RWPE2 (cell line): ENCODE data around the gene VPS13A.
"Not testable (repeated sequence)": the region's sequence is repeated elsewhere in the genome, so short reads cannot be mapped to it uniquely, and the experiment has no call there.

Source experiments
- ATAC-seq: fragments of 200-7000 bp; cut with Tn5 transposase; 3 replicates; pipeline ENCODE4 v1.9.1; 2021; ENCODE audit warnings: low read depth
- DNase-seq: peaks from one replicate; pipeline ENCODE4 v3.0.0-alpha.2; 2020; ENCODE audit warnings: low spot score
- H3K27ac ChIP-seq: fragments of 450-650 bp; 2 replicates; pipeline ENCODE4 v1.5.1; 2017; ENCODE audit warnings: mild to moderate bottlenecking; ENCODE audit not compliant: poor library complexity, severe bottlenecking
- H3K27me3 ChIP-seq: fragments of 250-450 bp; sonication (Bioruptor Pico); 2 replicates; pipeline ENCODE4 v1.5.1; 2021; ENCODE audit warnings: mild to moderate bottlenecking, moderate library complexity; ENCODE audit not compliant: insufficient read depth, poor library complexity, severe bottlenecking
- H3K36me3 ChIP-seq: fragments of 250-450 bp; sonication (Bioruptor Pico); 2 replicates; pipeline ENCODE4 v1.5.1; 2020; ENCODE audit warnings: low read depth, mild to moderate bottlenecking, moderate library complexity
- H3K4me1 ChIP-seq: fragments of 250-450 bp; sonication (Bioruptor Pico); 2 replicates; pipeline ENCODE4 v1.5.1; 2021; ENCODE audit warnings: mild to moderate bottlenecking, moderate library complexity; ENCODE audit not compliant: insufficient read depth, poor library complexity, severe bottlenecking
- H3K4me3 ChIP-seq: fragments of 250-450 bp; sonication (Bioruptor Pico); 2 replicates; pipeline ENCODE4 v1.5.1; 2021; ENCODE audit warnings: mild to moderate bottlenecking, moderate library complexity; ENCODE audit not compliant: severe bottlenecking
- H3K9me3 ChIP-seq: fragments of 250-450 bp; sonication (Bioruptor Pico); 2 replicates; pipeline ENCODE4 v1.5.1; 2021; ENCODE audit warnings: mild to moderate bottlenecking, moderate library complexity; ENCODE audit not compliant: severe bottlenecking
- CTCF ChIP-seq: fragments of 450-650 bp; IDR thresholded peaks from one replicate; pipeline ENCODE4 v1.5.1; 2017; ENCODE audit warnings: mild to moderate bottlenecking, moderate library complexity; ENCODE audit not compliant: poor library complexity, severe bottlenecking

The VPS13A gene

DNA sequence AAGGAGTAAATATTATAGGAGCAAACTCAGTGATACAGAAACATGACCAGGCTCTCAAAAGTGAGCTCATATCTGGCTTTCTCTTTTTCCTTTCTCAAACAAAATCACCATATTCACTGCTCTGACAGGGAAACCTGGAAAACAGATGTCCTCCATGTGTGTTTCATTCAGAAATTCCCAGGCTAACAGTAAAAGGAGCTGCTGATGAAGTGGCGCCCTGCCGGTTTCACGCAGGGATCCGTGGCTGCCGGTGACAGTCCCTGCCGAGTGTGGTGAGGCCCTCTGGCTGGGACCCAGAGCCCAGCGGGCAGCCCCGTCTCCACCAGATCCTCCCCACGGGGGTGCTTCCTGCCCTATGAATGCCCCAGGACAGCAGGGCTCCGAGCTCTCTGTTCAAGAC is 262.7 kb downstream of the VPS13A start:
- no peak overlapping the region for H3K4me3 ChIP-seq
- DNase-seq: no peak
- ATAC-seq: no peak

DNA sequence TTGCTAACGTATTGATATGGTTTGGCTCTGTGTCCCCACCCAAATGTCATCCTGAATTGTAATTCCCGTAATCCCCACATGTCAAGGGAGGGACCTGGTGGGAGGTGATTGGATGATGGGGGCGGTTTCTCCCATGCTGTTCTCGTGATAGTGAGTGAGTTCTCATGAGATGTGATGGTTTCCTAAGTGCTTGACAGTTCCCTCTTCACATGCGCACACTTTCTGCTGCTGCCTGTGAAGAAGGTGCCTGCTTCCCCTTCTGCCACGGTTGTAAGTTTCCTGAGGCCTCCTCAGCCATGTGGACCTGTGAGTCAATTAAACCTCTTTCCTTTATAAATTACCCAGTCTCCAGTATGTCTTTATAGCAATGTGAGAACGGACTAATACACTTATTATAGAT is 263.8 kb downstream of the VPS13A start:
- not testable (repeated sequence) for H3K9me3 ChIP-seq, H3K4me3 ChIP-seq, ATAC-seq, DNase-seq, H3K27me3 ChIP-seq, H3K36me3 ChIP-seq, H3K4me1 ChIP-seq, H3K27ac ChIP-seq

More for the DNA sequence above, 262.7 kb downstream of the VPS13A start:
- H3K4me1 ChIP-seq: no peaks in the 10 kb centered on the region
- no peaks in the 10 kb centered on the region for H3K9me3 ChIP-seq
- no peak overlapping the region for H3K27ac ChIP-seq
- no peaks in the 10 kb centered on the region for H3K36me3 ChIP-seq
- H3K27me3 ChIP-seq: no peaks in the 10 kb centered on the region
- no peak for TF ChIP-seq CTCF

GRCh38 chr9:77442436-77442835 is 265.1 kb downstream of the VPS13A start:
- ATAC-seq (no peak), DNase-seq (no peak)
- no peak for TF ChIP-seq CTCF

GRCh38 chr9:77447646-77448045 is 270.3 kb downstream of the VPS13A start:
- H3K27ac ChIP-seq: no peak overlapping the region
- H3K9me3 ChIP-seq: no peaks in the 10 kb centered on the region
- H3K27me3 ChIP-seq: no peaks in the 10 kb centered on the region
- no peak for DNase-seq
- ATAC-seq: no peak
- no peak for TF ChIP-seq CTCF
- no peaks in the 10 kb centered on the region for H3K36me3 ChIP-seq
- H3K4me1 ChIP-seq: peaks cover 13% of the 10 kb centered on the region
- no peak overlapping the region for H3K4me3 ChIP-seq

More at GRCh38 chr9:77442436-77442835, 265.1 kb downstream of the VPS13A start:
- Histone ChIP-seq H3K27me3 (no peaks in the 10 kb centered on the region), H3K4me1 (no peaks in the 10 kb centered on the region), H3K27ac (no peak overlapping the region), H3K4me3 (no peak overlapping the region), H3K36me3 (no peaks in the 10 kb centered on the region), H3K9me3 (no peaks in the 10 kb centered on the region)

DNA sequence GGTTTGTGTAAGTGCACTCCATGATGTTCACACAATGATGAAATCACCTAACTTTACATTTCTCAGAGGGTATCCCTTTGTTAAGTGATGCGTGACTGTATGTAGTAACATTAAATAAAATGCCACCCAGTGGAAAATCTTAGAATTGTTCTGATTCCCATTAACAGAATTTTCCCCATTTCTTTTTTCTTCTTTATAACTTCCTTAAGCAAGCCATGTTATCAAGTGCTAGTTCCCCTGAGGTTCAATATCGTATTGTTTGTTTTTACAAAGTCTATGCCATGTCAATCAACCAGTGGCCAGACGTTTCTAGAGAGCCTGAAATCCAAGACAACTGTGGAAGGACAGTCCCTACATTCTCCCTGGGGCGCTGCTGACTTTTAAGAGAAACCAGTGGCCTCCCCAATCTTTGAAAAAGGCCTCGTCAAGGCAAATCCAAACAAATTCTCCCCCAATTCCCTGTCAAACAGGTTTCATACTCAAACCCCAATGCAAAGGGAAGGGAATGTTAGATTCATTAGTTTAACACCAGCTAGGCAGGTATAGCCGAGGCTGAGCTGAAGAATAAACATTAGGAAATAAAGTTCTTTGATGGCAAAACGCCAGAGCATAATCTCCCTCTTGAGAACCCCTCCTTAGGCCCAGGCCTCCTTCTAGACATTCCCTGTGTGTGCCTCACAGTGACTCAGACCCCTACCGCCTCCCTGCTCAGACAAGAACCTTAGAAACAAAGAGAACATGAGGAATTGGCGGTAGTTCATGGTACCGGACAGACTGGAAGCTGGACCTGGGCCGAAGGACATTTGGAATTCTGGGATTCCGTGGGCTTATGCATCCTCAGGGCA is 272.1 kb downstream of the VPS13A start:
- Histone ChIP-seq H3K4me3 (no peak overlapping the region), H3K27ac (peak overlapping the region; percentile 61), H3K4me1 (peaks cover 13% of the 10 kb centered on the region), H3K36me3 (no peaks in the 10 kb centered on the region), H3K9me3 (no peaks in the 10 kb centered on the region), H3K27me3 (no peaks in the 10 kb centered on the region)
- DNase-seq: peak; percentile 85
- TF ChIP-seq CTCF: peak; percentile 30
- peak; percentile 98 for ATAC-seq
